GM12878 (cell line): ENCODE data around the gene KDM4F. TPM values are rescaled to one million over a fixed set of nuclear protein-coding genes. Genes with fewer than 3 reads are reported as not detected.

ENCODE experiments used
- CEBPB ChIP-seq, 2 experiments: fragments of 150-350 bp in 1 of 2; IDR thresholded peaks; 2 replicates each; pipeline ENCODE4 v1.6.1; 2012 to 2014; ENCODE audit warnings: low read depth in 2 of 2, low read length in 2 of 2, borderline replicate concordance in 1 of 2, inconsistent platforms in 1 of 2
- ETV6 ChIP-seq, 2 experiments: fragments of 450-650 bp in 1 of 2; IDR thresholded peaks in 1 of 2; conservative IDR thresholded peaks in 1 of 2; 2 replicates each; pipeline ENCODE4 v1.6.1; 2014; ENCODE audit warnings: antibody characterized with exemption in 1 of 2, borderline replicate concordance in 1 of 2, low read depth in 1 of 2, mild to moderate bottlenecking in 1 of 2, moderate library complexity in 1 of 2
- NR2C2 ChIP-seq: IDR thresholded peaks from 2 replicates; pipeline ENCODE4 v1.6.1; 2011; ENCODE audit warnings: borderline replicate concordance, low read depth; ENCODE audit not compliant: control insufficient read depth, insufficient read length
- SIN3A ChIP-seq: IDR thresholded peaks from 2 replicates; pipeline ENCODE4 v1.6.1; 2012; ENCODE audit warnings: low read depth, low read length, improper control_type of control experiment
- SMC3 ChIP-seq: IDR thresholded peaks from 2 replicates; pipeline ENCODE4 v1.6.1; 2011; ENCODE audit warnings: low read length, improper control_type of control experiment, borderline replicate concordance
- SUZ12 ChIP-seq: fragments of 200-600 bp; sonication (generic); IDR thresholded peaks from one replicate; pipeline ENCODE4 v1.6.1; 2018; ENCODE audit warnings: antibody characterized with exemption, mild to moderate bottlenecking; ENCODE audit not compliant: unreplicated experiment
- YY1 ChIP-seq: IDR thresholded peaks from 2 replicates; pipeline ENCODE4 v1.6.1; 2011; ENCODE audit warnings: low read depth, mild to moderate bottlenecking, low read length
- polyA plus RNA-seq, 11 experiments: library from polyadenylated mRNA; depleted of rRNA in 4 of 11; unstranded in 6 of 11; stranded (reverse) in 5 of 11; fragments of >200 nt; fragmentation: Nextera tagmentation in 4 of 11; fragmentation: Illumina TruSeq in 1 of 11; extraction: Ambion mirVana in 4 of 11; extraction: Trizol in 1 of 11; gene quantifications; 1 replicate in 1 of 11; 2 replicates in 10 of 11; pipeline versions ENCODE4 v1.2.1 to v1.2.3, GENCODE V29; 2011 to 2016; ENCODE audit warnings: inconsistent platforms in 2 of 11, missing spikeins in 2 of 11, low read depth in 1 of 11
- total RNA-seq, 4 experiments: library from RNA; depleted of rRNA in 3 of 4; stranded (reverse); fragments of >200 nt in 3 of 4; fragmentation: Illumina TruSeq in 1 of 4; extraction: Trizol in 1 of 4; gene quantifications; 2 replicates each; pipeline versions ENCODE4 v1.2.1 to v1.2.3, GENCODE V29; 2013 to 2021
- TF ChIP-seq, protein P1 (sequence below): fragments of 450-650 bp; IDR thresholded peaks from 2 replicates; pipeline ENCODE4 v1.6.1; 2016; ENCODE audit warnings: mild to moderate bottlenecking, moderate library complexity, borderline replicate concordance
- TF ChIP-seq, protein P2 (sequence below): fragments of 150-350 bp; IDR thresholded peaks from 2 replicates; pipeline ENCODE4 v1.6.1; 2016; ENCODE audit warnings: low read depth, low read length
- TF ChIP-seq, protein P3 (sequence below): fragments of 450-650 bp; formaldehyde crosslinking; IDR thresholded peaks from 2 replicates; pipeline ENCODE4 v1.4.0; 2022; ENCODE audit warnings: mild to moderate bottlenecking, moderate library complexity

Gene KDM4F
- total and polyA plus RNA-seq, 10 of the 15 experiments (the other 5 are each of a cell fraction or from before 2014, with no cell fraction given): not detected

GRCh38 chr11:95050595-95051202, 1.5 kb downstream of the KDM4F start (continued):
- TF ChIP-seq CEBPB (IDR thresholded peaks at IDR 0.05; ENCODE audit: borderline replicate concordance in 1 of 2, low read depth in 2 of 2, low read length in 2 of 2): no peak
- no peak for TF ChIP-seq SIN3A
- TF ChIP-seq, protein P1, sequence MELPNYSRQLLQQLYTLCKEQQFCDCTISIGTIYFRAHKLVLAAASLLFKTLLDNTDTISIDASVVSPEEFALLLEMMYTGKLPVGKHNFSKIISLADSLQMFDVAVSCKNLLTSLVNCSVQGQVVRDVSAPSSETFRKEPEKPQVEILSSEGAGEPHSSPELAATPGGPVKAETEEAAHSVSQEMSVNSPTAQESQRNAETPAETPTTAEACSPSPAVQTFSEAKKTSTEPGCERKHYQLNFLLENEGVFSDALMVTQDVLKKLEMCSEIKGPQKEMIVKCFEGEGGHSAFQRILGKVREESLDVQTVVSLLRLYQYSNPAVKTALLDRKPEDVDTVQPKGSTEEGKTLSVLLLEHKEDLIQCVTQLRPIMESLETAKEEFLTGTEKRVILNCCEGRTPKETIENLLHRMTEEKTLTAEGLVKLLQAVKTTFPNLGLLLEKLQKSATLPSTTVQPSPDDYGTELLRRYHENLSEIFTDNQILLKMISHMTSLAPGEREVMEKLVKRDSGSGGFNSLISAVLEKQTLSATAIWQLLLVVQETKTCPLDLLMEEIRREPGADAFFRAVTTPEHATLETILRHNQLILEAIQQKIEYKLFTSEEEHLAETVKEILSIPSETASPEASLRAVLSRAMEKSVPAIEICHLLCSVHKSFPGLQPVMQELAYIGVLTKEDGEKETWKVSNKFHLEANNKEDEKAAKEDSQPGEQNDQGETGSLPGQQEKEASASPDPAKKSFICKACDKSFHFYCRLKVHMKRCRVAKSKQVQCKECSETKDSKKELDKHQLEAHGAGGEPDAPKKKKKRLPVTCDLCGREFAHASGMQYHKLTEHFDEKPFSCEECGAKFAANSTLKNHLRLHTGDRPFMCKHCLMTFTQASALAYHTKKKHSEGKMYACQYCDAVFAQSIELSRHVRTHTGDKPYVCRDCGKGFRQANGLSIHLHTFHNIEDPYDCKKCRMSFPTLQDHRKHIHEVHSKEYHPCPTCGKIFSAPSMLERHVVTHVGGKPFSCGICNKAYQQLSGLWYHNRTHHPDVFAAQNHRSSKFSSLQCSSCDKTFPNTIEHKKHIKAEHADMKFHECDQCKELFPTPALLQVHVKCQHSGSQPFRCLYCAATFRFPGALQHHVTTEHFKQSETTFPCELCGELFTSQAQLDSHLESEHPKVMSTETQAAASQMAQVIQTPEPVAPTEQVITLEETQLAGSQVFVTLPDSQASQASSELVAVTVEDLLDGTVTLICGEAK: no peak
- TF ChIP-seq ETV6 (conservative IDR thresholded peaks at IDR 0.05 in 1 of 2, IDR thresholded peaks at IDR 0.05 in 1 of 2; ENCODE audit: borderline replicate concordance in 1 of 2, low read depth in 1 of 2): no peak
- TF ChIP-seq NR2C2: no peak
- no peak for TF ChIP-seq SMC3
- TF ChIP-seq SUZ12: no peak
- TF ChIP-seq, protein P2, sequence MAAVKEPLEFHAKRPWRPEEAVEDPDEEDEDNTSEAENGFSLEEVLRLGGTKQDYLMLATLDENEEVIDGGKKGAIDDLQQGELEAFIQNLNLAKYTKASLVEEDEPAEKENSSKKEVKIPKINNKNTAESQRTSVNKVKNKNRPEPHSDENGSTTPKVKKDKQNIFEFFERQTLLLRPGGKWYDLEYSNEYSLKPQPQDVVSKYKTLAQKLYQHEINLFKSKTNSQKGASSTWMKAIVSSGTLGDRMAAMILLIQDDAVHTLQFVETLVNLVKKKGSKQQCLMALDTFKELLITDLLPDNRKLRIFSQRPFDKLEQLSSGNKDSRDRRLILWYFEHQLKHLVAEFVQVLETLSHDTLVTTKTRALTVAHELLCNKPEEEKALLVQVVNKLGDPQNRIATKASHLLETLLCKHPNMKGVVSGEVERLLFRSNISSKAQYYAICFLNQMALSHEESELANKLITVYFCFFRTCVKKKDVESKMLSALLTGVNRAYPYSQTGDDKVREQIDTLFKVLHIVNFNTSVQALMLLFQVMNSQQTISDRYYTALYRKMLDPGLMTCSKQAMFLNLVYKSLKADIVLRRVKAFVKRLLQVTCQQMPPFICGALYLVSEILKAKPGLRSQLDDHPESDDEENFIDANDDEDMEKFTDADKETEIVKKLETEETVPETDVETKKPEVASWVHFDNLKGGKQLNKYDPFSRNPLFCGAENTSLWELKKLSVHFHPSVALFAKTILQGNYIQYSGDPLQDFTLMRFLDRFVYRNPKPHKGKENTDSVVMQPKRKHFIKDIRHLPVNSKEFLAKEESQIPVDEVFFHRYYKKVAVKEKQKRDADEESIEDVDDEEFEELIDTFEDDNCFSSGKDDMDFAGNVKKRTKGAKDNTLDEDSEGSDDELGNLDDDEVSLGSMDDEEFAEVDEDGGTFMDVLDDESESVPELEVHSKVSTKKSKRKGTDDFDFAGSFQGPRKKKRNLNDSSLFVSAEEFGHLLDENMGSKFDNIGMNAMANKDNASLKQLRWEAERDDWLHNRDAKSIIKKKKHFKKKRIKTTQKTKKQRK: no peak
- TF ChIP-seq, protein P3, sequence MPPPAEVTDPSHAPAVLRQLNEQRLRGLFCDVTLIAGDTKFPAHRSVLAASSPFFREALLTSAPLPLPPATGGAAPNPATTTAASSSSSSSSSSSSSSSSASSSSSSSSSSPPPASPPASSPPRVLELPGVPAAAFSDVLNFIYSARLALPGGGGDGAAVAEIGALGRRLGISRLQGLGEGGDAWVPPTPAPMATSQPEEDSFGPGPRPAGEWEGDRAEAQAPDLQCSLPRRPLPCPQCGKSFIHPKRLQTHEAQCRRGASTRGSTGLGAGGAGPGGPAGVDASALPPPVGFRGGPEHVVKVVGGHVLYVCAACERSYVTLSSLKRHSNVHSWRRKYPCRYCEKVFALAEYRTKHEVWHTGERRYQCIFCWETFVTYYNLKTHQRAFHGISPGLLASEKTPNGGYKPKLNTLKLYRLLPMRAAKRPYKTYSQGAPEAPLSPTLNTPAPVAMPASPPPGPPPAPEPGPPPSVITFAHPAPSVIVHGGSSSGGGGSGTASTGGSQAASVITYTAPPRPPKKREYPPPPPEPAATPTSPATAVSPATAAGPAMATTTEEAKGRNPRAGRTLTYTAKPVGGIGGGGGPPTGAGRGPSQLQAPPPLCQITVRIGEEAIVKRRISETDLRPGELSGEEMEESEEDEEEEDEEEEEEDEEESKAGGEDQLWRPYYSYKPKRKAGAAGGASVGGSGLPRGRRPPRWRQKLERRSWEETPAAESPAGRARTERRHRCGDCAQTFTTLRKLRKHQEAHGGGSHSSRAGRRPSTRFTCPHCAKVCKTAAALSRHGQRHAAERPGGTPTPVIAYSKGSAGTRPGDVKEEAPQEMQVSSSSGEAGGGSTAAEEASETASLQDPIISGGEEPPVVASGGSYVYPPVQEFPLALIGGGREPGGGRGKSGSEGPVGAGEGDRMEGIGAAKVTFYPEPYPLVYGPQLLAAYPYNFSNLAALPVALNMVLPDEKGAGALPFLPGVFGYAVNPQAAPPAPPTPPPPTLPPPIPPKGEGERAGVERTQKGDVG (CRISPR knock-in tag): no peak
- no peak for TF ChIP-seq YY1
